ENCODE measurements around the gene ADIPOR2.
"Not testable (repeated sequence)": the region's sequence is repeated elsewhere in the genome, so short reads cannot be mapped to it uniquely, and the experiment has no call there.

Gene ADIPOR2

DNA sequence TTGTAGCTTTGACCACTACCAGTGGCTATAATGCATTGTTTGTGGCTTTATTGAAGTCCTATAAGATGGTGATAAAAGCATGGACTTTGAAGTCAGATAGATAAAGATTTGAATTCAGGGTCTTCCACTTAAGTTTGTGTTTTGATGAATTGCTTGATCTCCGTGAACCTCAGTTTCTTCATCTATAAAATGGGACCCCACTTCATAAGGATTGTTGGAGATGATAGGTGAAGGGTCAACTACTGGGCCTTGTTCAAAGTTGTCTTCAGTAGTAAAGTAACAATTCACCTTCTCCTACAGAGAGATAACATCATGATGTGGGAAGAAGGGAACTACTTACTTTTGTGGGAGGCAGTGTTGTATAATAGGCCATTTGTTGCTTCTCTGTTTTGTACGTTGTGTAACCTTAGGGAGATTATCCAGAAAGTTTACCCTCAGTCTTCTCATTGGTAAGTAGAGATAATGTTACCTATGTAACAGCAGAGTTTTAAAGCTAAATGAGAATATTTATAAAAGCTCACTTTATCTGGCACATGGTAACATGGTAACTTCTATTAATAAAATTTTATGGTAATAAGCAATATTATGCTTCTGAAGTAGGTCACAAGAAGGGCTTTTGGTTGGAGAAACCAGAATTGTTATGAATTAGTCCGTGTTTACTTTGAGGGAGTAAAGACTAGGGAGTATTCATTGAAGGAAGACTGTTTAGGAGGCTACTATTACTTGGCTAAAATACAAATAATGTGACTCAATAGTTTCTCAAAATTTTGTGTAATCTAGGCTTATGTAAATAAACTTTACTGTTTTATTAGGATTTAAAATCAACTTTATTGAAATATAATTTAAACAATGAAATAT lies 15.1 kb downstream of the ADIPOR2 start:
- DNase-seq = no peak

DNA sequence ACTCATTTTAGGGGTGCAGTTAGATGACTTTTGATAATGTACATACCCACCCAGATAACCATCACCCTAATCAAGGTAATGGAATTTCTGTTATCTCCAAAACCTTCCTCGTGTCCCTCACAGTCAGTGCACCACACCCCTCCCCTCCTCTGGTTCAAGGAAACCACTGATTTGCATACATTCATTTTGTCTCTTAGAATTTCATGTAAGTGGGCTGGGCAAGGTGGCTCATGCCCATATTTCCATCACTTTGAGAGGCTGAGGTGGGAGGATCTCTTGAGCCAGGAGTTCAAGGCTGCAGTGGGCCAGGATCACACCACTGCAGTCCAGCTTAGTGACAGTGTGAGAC lies 15.7 kb downstream of the ADIPOR2 start:
- no peak for DNase-seq

DNA sequence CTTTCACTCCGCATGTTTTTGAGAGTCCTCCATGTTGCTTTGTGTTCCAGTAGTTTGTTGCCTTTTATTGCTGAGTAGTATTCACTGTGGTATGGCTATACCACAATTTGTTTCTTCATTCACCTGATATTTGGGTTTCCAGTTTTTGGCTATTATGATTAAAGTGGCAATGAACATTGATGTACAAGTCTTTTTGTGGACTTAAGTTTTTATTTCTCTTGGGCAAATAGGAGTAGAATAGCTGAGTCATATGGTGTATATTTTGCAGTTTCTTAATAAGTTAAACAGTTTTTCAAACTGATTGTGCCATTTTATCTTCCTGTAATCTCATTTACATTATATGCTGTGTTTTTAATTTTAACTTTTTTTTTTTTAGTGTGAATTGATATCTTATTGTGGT lies 16.2 kb downstream of the ADIPOR2 start:
- DNase-seq = no peak

DNA sequence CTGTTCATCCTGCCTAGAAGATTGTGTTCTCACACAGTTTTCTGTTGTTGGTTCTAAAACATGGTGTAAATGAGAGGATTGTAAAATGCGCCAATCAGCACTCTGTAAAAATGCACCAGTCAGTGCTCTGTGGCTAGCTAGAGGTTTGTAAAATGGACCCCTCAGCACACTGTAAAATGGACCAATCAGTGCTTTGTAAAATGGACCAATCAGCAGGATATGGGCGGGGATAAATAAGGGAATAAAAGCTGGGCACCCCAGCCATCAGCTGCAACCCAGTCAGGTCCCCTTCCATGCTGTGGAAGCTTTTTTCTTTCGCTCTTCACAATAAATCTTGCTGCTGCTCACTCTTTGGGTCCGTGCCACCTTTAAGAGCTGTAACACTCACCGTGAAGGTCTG lies 19.1 kb downstream of the ADIPOR2 start:
- DNase-seq = not testable (repeated sequence)

DNA sequence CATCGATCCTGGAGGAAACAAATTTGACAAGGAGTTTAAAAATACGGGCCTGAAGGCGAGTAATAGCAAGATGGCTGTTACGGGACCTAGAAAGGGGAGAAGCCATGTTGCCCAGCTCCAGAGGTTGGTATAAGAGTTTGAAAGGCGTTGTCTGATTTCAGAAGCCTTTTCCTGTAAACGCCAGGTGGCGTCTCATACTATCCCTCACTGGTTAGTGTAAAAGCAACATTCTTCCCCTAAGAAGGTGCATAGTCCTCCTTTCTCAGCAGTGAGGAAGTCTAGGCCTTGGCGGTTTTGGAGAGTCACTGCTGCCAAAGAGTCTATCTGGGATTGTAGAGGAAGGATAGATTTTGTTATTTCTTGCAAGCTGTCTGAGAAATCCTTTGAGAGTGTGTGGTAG lies 20.0 kb downstream of the ADIPOR2 start:
- not testable (repeated sequence) for DNase-seq

DNA sequence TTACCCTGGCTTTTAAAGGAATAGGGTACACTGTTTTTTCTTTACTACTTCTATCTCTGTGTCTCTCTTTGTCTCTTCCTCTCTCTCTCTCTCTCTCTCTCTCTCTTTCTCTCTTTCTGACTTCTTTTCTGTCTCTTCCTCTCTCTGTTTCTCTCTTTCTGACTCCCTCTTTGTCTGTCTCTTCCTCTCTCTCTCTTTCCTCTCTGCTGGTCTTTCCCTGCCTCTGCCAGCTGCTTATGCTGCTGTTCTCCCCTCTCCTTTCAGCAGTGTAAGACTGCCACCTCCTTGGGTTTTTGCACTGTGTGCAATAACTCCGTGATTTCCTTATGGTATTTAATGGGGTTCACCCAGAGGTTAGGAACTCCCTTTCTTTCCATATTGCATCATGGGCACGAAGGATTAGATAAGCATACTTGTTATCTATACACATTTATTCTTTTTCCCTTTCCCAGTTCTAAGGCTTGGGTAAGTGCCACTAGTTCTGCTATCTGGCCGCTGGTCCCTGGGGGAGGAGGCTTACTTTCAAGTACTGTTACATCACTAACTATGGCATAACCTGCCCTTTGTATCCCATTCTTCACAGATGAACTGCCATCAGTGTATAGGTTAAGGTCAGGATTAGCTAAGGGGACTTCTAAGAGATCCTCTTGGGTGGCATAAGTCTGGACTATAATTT lies 20.8 kb downstream of the ADIPOR2 start:
- not testable (repeated sequence) for DNase-seq

DNA sequence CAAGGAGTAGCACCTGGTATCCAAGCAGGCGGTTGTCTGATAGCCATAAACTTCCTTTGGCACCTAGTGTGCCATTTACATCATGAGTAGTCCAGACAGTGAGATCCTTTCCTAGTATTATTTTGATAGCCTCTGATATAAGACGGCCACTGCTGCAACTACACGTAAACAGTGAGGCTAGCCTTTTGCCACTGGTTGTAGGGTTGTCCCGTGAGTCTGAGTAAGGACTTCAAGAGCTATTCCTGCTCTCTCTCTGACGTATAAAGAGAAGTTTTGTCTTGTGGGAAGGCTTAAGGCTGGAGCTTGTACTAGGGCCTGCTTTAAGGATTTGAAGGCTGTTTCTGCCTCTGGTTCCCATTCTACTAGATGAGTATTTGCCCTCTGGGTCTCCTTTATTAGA lies 21.4 kb downstream of the ADIPOR2 start:
- DNase-seq = not testable (repeated sequence)

DNA sequence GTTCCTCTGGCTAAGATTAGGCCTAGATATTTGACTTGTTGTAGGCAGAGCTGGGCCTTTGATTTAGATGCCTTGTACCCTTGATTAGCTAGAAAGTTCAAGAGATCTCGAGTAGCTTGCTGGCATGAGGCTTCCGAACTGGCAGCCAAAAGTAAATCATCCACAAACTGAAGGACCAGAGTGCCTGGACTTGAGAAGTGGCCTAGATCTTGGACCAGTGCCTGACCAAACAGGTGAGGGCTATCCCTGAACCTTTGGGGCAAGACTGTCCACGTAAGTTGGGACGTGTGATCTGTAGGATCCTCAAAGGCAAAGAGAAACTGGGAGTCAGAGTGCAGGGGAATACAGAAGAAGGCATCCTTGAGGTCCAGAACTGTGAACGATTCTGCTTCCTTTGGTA lies 22.0 kb downstream of the ADIPOR2 start:
- not testable (repeated sequence) for DNase-seq

DNA sequence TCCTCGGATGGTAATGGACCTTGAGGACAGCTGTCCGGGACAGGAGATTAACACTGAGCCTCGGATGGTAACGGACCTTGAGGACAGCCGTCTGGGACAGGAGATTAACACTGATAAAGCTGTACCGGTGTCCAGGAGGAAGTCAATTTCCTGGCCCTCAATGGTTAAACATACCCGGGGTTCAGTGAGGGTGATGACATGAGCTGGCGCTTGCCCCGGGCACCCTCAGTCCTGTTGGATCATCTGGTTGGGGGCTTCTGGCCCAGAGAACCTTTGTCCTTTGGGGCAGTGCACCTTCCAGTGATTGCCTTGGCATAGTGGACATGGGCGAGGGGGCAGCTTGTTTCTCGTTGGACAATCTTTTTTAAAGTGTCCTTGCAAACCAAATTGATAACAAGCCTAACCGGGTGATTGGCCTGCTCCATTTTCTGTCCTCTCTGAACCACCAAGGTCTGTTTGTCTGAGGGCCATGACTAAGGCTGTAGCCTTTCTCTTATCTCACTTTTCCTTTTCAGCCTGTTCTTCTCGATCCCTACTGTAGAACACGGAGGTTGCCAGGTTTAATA lies 23.0 kb downstream of the ADIPOR2 start:
- DNase-seq = not testable (repeated sequence)

DNA sequence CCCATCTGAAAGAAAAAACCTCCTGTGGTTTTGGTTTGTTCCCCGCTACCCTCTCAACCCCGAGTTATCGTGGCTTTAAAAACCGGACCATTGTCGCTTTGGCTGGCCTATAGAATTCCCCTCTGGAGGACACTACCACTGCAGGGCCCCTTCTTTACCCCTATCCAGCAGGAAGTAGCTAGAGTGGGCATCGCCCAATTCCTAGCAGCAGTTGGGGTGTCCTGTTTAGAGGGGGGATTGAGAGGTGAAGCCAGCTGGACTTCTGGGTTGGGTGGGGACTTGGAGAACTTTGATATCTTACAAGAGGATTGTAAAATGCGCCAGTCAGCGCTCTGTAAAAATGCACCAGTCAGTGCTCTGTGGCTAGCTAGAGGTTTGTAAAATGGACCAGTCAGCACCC lies 24.6 kb downstream of the ADIPOR2 start:
- not testable (repeated sequence) for DNase-seq

DNA sequence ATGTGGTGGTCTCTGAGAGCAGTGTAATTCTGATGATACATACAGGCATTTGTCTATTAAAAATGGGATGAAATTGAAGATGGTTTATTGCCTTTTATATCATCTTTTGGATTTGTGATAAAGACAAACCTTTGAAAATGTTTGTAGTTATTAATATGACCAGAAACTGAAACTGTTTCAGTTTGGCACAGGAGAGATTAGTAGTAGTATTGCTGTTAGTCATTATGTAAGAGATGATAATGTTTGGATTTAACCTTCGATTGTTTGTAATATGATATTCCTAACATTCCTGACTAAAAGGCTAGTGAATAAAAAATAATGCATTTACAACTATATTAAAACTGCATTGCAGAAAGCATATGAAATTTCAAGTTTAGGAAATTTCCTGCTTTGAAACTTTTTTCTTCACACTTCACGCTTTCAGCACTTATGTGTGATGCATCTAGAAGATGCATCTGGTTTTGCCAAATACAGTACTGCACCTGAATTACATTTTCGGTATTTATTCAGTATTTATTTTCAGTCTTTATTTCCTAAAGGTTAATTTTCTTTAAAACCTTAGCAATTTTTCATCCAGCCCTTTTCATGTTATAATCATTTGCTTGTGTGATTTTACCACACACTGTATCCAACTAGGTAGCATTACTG lies 25.5 kb downstream of the ADIPOR2 start:
- no peak for DNase-seq

DNA sequence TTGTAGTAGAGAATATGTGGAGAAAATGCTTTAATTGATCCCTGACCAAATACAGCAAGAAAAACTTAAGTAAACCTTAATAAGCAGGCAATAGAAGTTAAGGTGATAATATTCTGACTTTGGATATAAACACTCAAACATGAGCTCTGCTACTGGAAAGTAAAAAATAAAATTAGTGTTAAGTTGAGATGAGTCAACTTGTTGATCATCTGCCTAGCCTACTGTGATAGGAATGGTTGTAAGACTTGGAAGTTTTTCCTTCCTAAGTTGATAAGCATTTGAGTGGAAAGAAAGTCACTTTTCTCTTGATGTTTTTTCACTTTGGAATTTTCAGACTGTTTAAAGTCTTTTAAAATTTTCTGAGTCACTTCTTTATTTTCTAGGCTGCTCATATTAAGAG lies 26.0 kb downstream of the ADIPOR2 start:
- DNase-seq = no peak

DNA sequence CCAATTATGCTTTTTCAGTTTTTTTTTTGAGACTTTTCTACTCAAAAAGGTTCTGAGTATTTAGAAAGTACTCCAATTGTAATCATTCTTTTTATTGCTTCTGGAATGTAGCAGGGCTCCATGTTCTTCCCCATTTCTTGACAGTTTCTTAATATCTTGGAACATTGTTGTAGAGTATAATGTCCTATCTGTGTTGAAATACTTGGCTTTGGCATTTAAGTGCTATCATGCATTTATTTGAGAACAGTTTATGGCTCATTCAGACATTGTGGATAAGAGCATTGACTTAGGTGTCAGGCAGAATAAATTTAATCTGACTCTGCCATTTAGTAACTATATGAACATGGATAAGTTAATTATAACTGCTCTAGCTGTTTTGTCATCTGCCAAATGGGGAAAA lies 28.3 kb downstream of the ADIPOR2 start:
- DNase-seq = no peak

DNA sequence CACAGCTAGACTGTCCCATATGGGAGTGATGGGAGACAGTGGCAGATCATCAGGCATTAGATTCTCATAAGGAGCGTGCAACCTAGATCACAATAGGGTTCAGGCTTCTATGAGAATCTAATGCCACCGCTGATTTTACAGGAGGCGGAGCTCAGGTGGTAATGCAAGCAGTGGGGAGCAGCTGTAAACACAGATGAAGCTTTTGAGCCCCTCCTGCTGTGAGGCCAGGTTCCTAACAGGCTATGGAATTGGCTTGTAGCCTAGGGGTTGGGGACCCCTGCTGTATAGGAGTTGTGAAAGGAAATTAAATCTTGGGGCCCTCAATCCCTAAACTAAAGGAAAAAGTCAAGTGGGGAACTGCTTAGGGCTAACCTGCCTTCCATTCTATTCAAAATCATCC lies 29.6 kb downstream of the ADIPOR2 start:
- DNase-seq = no peak

DNA sequence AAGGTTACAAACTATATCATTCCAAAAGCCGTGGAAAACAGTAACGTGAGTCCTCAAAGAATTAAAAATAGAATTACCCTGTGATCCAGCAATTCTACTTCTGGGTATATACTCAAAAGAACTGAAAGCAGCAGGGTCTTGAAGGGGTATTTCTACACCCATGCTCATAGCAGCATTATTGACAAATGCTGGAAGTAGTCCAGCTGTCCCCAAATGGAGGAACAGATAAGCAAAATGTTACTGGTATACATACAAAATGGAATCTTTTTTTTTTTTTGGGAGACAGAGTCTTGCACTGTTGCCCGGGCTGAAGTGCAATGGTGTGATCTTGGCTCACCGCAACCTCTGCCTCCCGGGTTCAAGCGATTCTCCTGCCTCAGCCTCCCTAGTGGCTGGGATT lies 32.9 kb downstream of the ADIPOR2 start:
- DNase-seq = no peak

DNA sequence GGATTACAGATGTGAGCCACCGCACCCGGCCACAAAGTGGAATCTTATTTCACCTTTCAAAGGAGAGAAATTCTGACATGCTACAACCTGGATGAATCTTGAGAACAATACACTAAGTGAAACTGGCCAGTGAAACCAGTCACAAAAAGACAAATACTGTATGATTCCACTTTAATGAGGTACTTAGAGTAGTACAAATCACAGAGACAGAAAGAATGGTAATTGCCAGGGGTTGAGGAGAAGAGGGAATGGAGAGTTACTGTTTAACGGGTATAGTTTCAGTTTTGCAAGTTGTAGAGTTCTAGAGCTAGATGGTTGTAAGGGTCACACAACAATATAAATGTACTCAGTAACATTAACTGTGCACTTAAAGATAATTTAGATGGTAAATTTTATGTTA lies 33.4 kb downstream of the ADIPOR2 start:
- DNase-seq = no peak

DNA sequence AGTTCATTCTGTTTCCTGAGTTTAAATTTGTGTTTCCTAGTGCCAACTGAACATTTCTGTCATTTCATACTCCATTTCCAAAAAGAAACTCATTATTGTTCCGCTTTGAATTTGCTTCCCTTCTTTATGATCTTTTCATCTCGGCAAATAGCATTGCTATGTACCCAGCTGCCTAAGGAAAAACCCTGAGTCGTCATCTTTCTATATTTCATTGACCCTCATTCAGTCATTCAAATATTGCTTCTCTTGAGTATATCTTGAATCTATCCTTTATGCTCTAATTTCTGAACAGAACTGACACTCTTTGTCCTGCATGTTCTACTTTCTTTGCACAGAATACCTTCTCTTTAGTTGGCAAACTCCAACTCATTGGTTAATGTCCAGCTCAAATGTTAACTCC lies 35.9 kb downstream of the ADIPOR2 start:
- DNase-seq = no peak

DNA sequence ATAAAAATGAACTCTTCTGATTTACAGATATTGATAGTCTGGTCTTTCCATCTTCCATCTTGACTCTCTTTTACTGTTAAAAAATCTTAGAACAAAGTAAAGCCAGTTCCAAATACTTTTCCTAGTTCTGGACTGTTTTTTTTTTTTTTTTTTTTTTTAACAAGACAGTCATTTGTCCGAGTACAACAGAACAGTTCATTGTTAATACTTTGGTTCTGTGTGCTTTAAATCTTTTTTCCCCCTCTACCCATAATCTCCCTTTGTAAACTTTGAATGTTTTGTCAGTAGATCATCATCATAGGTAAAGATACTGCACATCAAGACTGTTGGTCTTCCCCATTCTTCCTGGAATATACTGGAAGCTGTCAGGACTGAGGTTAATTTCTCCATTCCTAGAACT lies 38.0 kb downstream of the ADIPOR2 start:
- DNase-seq = no peak

DNA sequence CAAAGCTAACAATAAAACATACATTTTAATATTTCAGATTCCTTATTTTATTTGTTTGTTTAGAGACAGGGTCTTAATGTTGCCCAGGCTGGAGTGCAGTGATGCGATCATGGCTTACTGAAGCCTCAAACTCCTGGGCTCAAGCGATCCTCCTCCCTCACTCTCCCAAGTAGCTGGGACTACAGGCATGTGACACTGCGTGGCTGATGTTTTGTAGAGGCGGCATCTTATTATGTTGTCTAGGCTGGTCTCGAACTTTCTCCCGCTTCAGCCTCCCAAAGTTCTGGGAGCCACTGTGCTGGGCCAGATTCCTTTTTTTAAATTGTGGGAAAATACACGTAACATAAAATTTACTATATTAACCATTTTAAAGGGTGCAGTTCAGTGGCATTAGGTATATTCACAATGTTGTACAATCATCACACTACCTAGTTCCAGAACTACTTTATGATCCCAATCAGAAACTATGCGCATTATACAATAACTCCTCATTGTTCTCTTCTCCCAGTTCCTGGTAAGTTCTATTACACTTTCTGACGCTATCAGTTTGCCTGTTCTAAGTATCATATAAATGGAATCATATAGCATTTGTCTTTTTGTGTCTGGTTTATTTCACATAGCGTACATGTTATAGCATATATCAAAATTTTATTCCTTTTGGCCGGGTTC lies 40.3 kb downstream of the ADIPOR2 start:
- DNase-seq = no peak

DNA sequence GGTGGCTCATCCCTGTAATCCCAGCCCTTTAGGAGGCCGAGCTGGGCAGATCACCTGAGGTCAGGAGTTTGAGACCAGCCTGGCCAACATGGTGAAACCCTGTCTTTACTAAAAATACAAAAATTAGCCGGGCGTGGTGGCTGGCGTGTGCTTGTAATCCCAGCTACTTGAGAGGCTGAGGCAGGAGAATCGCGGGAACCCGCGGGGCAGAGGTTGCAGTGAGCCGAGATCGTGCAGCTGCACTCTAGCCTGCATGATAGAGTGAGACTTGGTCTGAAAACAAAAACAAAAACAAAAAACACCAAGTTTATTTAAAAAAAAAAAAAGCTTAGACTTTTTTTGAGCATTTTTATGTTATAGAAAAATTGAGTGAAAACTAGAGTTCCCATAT lies 40.8 kb downstream of the ADIPOR2 start:
- DNase-seq = not testable (repeated sequence)

DNA sequence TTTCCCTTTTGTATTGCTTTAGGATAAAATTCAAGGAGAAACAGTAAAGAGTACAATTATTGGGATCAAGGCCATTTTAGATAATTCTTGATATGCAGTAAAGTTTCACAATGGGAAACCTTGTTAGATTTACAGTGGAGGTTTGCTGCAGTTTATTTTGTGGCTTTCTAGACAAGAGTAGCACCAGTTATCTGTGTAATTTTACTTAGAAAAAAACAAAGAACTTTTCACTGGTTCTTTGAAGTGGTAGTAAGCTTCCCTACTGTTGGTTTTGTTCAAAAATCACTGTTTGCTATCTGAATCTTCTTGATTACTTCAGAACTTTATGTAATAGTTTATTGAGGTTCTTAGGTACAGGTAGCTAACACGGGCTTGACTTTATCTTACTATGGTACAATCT lies 42.0 kb downstream of the ADIPOR2 start:
- DNase-seq = no peak

DNA sequence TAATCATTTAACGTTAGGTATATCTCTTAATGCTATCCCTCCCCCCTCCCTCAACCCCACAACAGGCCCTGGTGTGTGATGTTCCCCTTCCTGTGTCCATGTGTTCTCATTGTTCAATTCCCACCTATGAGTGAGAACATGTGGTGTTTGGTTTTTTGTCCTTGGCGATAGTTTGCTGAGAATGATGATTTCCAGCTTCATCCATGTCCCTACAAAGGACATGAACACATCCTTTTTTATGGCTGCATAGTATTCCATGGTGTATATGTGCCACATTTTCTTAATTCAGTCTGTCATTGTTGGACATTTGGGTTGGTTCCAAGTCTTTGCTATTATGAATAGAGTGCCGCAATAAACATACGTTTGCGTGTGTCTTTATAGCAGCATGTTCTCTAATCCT lies 42.8 kb downstream of the ADIPOR2 start:
- DNase-seq = not testable (repeated sequence)

DNA sequence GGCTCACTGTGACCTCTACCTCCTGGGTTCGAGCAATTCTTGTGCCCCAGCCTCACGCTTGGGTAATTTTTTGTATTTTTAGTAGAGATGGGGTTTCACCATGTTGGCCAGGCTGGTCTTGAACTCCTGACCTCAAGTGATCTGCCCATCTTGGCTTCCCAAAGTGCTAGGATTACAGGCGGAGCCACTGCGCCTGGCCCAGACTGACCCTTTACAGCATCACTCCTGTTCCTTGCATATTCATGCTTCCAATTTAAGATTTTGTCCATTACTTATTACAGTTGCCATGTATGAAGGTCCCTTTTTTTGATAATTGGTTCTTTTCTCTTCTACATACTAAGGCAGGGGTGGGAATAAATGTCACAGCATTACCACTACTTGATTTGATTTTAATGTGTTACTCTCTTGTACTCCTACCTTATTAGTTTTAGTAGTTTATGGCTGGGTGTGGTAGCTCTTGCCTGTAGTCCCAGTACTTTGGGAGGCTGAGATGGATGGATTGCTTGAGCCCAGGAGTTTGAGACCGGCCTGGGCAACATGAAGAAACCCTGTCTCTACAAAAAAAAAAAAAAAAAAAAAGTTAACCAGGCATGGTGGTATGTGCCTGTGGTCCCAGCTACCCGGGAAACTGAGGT lies 46.9 kb downstream of the ADIPOR2 start:
- DNase-seq = no peak

Measured in cortex of kidney (tissue), 1 donor.